Psoas muscle (tissue), 8 donors: ENCODE measurements around the gene ZNF236. TPM values are rescaled to one million over a fixed set of nuclear protein-coding genes. Genes with fewer than 3 reads are reported as not detected.

Source experiments
- ATAC-seq, 4 donors: fragments of 200-7000 bp; cut with Tn5 transposase; one replicate each; pipeline ENCODE4 v1.9.1; 2020; ENCODE audit warnings: moderate library complexity in 3 of 4, mild to moderate bottlenecking in 2 of 4
- DNase-seq, 2 donors: peaks; one replicate each; pipeline ENCODE4 v3.0.0-alpha.2; 2020
- H3K27ac ChIP-seq: fragments of 200-600 bp; one replicate; pipeline ENCODE4 v1.8.0; 2022
- H3K27me3 ChIP-seq, 3 donors: fragments of 200-600 bp in 1 of 3; one replicate each; pipeline versions ENCODE4 v1.6.1 to v1.8.0; 2013 to 2022; ENCODE audit warnings: low read length in 2 of 3, mild to moderate bottlenecking in 2 of 3, moderate library complexity in 1 of 3; ENCODE audit not compliant: insufficient read depth in 3 of 3
- H3K36me3 ChIP-seq, 2 donors: fragments of 200-600 bp in 1 of 2; one replicate each; pipeline versions ENCODE4 v1.6.1 to v1.8.0; 2013 to 2022; ENCODE audit warnings: low read depth in 1 of 2, mild to moderate bottlenecking in 1 of 2, moderate library complexity in 1 of 2; ENCODE audit not compliant: insufficient read depth in 1 of 2
- H3K4me1 ChIP-seq: fragments of 200-600 bp; one replicate; pipeline ENCODE4 v1.8.0; 2022
- H3K4me3 ChIP-seq: fragments of 200-600 bp; one replicate; pipeline ENCODE4 v1.8.0; 2022; ENCODE audit warnings: mild to moderate bottlenecking
- H3K9me3 ChIP-seq: fragments of 200-600 bp; one replicate; pipeline ENCODE4 v1.8.0; 2022
- WGBS, 3 donors: extraction: QIAGEN DNeasy Blood & Tissue Kit; methylation state at CpG; one replicate each; pipeline versions ENCODE4 v1.1.6 to v1.1.7; 2013; 5-methylcytosine and 5-hydroxymethylcytosine counted together
- intact Hi-C, 2 donors: fragments of 100-400 bp; cut with DNase I; formaldehyde crosslinking; loops; one replicate each; pipeline versions ENCODE4 v1.11.0 to v1.14.2; 2022
- polyA plus RNA-seq, 3 donors: library from polyadenylated mRNA; stranded (reverse); fragments of 200-250 nt; gene quantifications; one replicate each; pipeline ENCODE4 v1.2.3, GENCODE V29; 2013
- total RNA-seq, 4 donors: library from RNA; stranded (reverse); fragmentation: NEBNext Ultra II Directional in 2 of 4; extraction: Animal tissue kit (Norgen Biotek cat#: 25700) in 2 of 4; gene quantifications; one replicate each; pipeline versions ENCODE4 v1.2.1 to v1.2.4, GENCODE V29; 2021 to 2023
- TF ChIP-seq, protein P1 (sequence below): fragments of 200-600 bp; IDR thresholded peaks from one replicate; pipeline ENCODE4 v1.8.0; 2022; ENCODE audit warnings: antibody characterized with exemption
- donor health status: healthy with polysubstance abuse.
- donor health status: DM: no; HTN: no; CAD: no; lungs with moderate emphysema.
- donor health status: Bipolar disorder and iron deficiency.
- donor health status: healthy.
- donor health status: DM: yes; HTN: yes; CAD: no.
- donor health status: DM: no; HTN: no; CAD: no.
- donor health status: DM: no; HTN: no; CAD: no.
- donor health status: DM: yes; HTN: yes; CAD: no.

Gene ZNF236
- total and polyA plus RNA-seq, 7 donors = 0.76 to 9.4 (median 7.5) TPM

DNA sequence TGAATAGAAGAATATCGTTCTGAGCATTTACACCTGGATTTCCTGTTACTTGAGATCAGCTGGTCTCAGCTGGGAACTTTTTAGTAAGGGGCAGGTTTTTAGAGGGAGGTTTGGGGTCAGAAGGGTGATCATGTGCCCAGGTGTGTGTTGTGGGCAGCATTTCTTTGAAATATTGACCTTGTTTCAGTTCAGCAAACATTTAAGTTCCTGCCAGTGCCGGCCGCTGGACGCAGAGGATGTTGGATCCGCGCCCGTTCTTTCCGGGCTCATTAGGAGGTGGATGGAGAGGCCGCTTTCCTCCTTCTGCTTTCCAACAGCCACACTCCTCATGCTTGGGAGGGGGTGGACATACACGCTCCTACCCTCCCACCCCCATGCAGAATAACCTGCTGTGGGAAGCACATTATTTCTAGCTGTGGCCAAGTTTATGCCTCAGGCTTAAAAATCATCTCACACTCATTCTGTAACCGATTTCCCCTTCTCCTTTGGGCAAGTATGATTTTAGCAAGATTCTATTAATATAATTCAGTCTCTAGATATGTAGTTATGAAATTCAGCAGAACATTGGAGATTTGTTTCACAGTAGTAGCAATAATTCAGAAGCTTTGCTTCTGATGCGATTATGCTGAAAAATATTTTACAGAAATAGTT lies 131.4 kb downstream of the ZNF236 start:
- WGBS, 3 donors = 21 to 50% (median 27%) methylated on average over 12 of the region's 12 CpGs
- ATAC-seq = peak in 2 of 4 donors; percentile 39 to 62
- intact Hi-C loops = no loop called here

DNA sequence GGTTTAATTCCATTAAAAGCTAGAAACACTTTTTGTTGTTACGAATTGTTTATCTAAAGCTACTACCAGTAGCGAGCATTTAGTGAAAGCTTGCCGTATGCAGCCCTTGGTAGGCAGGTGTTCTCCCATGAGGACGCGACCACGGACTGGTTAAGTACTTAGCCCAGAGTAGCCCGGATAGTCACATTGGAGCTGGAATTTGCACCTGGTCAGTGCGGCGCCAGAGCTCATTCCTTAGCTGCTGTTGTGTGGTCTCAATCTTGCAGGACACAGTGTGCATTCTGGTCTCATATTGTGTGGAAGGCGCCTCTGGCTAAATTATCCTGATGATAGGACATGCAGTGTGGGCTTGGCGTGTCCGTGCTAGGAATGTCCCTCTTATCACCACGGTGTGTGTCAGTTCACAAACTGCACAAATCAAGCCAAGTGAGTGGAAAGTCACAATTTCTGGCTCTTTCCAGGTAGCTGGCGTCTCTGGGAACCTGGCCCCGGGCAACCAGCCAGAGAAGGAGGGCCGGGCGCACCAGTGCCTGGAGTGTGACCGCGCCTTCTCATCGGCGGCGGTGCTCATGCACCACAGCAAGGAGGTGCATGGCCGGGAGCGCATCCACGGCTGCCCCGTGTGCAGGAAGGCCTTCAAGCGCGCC lies 133.3 kb downstream of the ZNF236 start:
- intact Hi-C loops = no loop called here
- Histone ChIP-seq H3K4me3 (no peak overlapping the region), H3K4me1 (peaks cover 11% of the 10 kb centered on the region), H3K27ac (no peak overlapping the region), H3K9me3 (no peaks in the 10 kb centered on the region), H3K36me3 (peaks cover 0 to 66% of the 10 kb centered on the region in 2 donors), H3K27me3 (no peaks in the 10 kb centered on the region)
- TF ChIP-seq, protein P1, sequence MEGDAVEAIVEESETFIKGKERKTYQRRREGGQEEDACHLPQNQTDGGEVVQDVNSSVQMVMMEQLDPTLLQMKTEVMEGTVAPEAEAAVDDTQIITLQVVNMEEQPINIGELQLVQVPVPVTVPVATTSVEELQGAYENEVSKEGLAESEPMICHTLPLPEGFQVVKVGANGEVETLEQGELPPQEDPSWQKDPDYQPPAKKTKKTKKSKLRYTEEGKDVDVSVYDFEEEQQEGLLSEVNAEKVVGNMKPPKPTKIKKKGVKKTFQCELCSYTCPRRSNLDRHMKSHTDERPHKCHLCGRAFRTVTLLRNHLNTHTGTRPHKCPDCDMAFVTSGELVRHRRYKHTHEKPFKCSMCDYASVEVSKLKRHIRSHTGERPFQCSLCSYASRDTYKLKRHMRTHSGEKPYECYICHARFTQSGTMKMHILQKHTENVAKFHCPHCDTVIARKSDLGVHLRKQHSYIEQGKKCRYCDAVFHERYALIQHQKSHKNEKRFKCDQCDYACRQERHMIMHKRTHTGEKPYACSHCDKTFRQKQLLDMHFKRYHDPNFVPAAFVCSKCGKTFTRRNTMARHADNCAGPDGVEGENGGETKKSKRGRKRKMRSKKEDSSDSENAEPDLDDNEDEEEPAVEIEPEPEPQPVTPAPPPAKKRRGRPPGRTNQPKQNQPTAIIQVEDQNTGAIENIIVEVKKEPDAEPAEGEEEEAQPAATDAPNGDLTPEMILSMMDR = no peak
- ATAC-seq (no peak), DNase-seq (no peak)
- 80 to 86% (median 82%) methylated on average over 28 of the region's 28 CpGs for WGBS, 3 donors

More for the DNA sequence above, 131.4 kb downstream of the ZNF236 start:
- Histone ChIP-seq H3K27me3 (no peaks in the 10 kb centered on the region), H3K27ac (no peak overlapping the region), H3K36me3 (peaks cover 0 to 64% of the 10 kb centered on the region in 2 donors), H3K9me3 (no peaks in the 10 kb centered on the region), H3K4me3 (no peak overlapping the region), H3K4me1 (peaks cover 11% of the 10 kb centered on the region)
- TF ChIP-seq, protein P1 = no peak
- peak; percentile 61 to 75 for DNase-seq

DNA sequence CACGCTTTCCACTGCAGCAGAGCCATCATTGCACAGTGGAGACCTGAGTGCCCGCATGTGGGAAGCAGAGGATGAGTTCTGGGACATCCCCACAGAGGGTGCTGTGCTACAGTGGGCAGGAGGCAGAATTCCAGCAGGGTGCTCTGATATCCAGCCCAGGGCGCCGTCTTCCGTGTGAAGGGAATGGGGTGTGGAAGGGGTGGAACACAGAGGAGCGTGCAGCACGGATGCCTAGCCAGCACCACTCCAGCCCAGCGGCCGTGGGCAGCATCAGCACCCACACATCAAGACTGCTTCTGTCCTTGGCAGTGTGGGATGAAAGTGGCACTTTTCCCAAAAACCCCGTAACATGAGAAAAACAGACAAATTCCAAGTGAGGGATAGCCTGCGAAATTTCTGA lies 134.3 kb downstream of the ZNF236 start:
- intact Hi-C loops = no loop called here
- DNase-seq = no peak
- no peaks in the 10 kb centered on the region for H3K27me3 ChIP-seq
- WGBS, 3 donors = 89 to 96% (median 94%) methylated on average over 11 of the region's 11 CpGs
- no peak overlapping the region for H3K4me3 ChIP-seq
- H3K36me3 ChIP-seq = peaks cover 0 to 70% of the 10 kb centered on the region in 2 donors
- peaks cover 11% of the 10 kb centered on the region for H3K4me1 ChIP-seq
- no peak for ATAC-seq
- no peak overlapping the region for H3K27ac ChIP-seq
- no peaks in the 10 kb centered on the region for H3K9me3 ChIP-seq
- TF ChIP-seq, protein P1 = no peak

DNA sequence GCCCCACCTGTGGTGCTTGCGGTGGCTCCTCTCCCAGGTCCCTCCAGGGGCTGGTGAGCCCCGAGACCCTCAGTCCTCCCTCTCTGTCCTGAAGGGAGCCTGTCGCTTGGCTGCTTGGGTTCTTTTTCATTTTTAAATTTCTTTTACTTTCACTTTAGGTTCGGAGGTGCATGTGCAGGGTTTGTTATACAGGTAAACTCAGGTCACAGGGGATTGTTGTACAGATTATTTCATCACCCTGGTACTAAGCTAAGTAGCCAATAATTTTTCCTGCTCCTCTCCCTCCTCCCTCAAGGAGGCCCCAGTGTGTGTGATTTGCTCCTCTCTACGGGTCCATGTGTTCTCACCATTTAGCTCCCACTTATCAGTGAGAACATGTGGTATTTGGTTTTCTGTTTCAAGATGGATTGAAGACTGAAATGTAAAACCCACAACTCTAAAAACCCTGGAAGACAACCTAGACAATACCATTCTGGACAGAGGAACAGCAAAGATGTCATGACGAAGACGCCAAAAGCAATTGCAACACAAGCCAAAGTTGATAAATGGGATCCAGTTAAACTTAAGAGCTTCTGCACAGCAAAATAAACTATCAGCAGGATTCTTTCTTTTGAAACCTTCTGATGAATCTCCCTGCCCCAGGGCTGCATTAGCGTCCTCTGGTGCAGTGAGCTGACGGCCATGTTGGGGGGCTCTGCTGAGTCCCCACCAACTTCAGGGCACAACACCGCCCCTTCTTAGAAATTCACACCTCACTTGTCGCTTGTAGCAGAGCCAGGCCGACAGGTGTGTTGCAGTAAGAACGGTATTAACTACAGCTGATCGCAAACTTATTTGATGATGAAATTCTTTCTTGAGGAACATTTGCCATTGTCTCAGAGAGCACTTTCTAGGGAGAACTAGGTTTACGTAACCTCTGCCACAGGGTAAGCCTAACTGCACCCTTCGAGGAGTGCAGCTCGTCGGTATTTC lies 135.3 kb downstream of the ZNF236 start:
- 81 to 89% (median 82%) methylated on average over 18 of the region's 18 CpGs for WGBS, 3 donors
- TF ChIP-seq, protein P1 = no peak
- no peak for DNase-seq
- no peaks in the 10 kb centered on the region for H3K27me3 ChIP-seq
- no peak overlapping the region for H3K4me3 ChIP-seq
- ATAC-seq = no peak
- H3K4me1 ChIP-seq = peaks cover 11% of the 10 kb centered on the region
- intact Hi-C loops = no loop called here
- no peak overlapping the region for H3K27ac ChIP-seq
- peaks cover 0 to 62% of the 10 kb centered on the region in 2 donors for H3K36me3 ChIP-seq
- H3K9me3 ChIP-seq = no peaks in the 10 kb centered on the region
